ENCODE data around the gene BMP7. TPM values are rescaled to one million over a fixed set of nuclear protein-coding genes. Genes with fewer than 3 reads are reported as not detected.

The BMP7 gene
- total and polyA plus RNA-seq, 2 donors (not counting 3 experiments of a cell fraction or from before 2014, with no cell fraction given), result not detected

- dilution Hi-C loops (cut with MboI; ENCODE audit: extremely low pct_ligation_motif_present, low sequenced_read_pairs), result no loop called here
- no peak overlapping the region for H2AFZ ChIP-seq (ENCODE audit: low read depth, low read length)
- no peaks in the 10 kb centered on the region for H3K79me2 ChIP-seq (ENCODE audit: control insufficient read depth, insufficient read depth, low read length)
- CTCF ChIA-PET, result no interaction called here
- H3K4me3 ChIP-seq (replicated peaks in 1 of 3; ENCODE audit: insufficient read depth in 1 of 3, low read depth in 1 of 3, low read length in 3 of 3), result no peak overlapping the region
- H3K9ac ChIP-seq (replicated peaks; ENCODE audit: extremely low read depth, insufficient read depth, low read length), result no peak overlapping the region
- no peaks in the 10 kb centered on the region for H3K4me1 ChIP-seq (ENCODE audit: control insufficient read depth, extremely low read depth, insufficient read depth, low read length)
- H3K27me3 ChIP-seq (ENCODE audit: control insufficient read depth in 2 of 2, insufficient read depth in 2 of 2, low read length in 2 of 2), result no peaks in the 10 kb centered on the region
- no peaks in the 10 kb centered on the region for H4K20me1 ChIP-seq (replicated peaks; ENCODE audit: control insufficient read depth, extremely low read depth, insufficient read depth, low read length)
- H3K9me1 ChIP-seq (replicated peaks; ENCODE audit: control insufficient read depth, extremely low read depth, insufficient read depth, low read length), result no peaks in the 10 kb centered on the region
- no peak overlapping the region for H3K4me2 ChIP-seq (ENCODE audit: insufficient read depth, low read length)
- H3K9me3 ChIP-seq (replicated peaks; ENCODE audit: control insufficient read depth, insufficient read depth, low read length), result no peaks in the 10 kb centered on the region
- FAIRE-seq (no peak), DNase-seq (ENCODE audit: low read depth, low spot score) (no peak)
- BruUV-seq (replicated peaks), result no TSS peak
- H3K27ac ChIP-seq (ENCODE audit: insufficient read depth, low read depth, low read length), result no peak overlapping the region
- no peak for TF ChIP-seq JUN (IDR thresholded peaks at IDR 0.05; ENCODE audit: borderline replicate concordance, insufficient read depth, insufficient read length, low read depth)
- TF ChIP-seq POLR2AphosphoS5 (IDR thresholded peaks at IDR 0.05; ENCODE audit: insufficient read depth, low read depth, low read length), result no peak
- no peak for TF ChIP-seq POLR2A (IDR thresholded peaks at IDR 0.05; ENCODE audit: low read depth, low read length)
- no peak for TF ChIP-seq GATA2 (IDR thresholded peaks at IDR 0.05; ENCODE audit: insufficient read depth, insufficient read length, low read depth, low read length)
- no peak for TF ChIP-seq EZH2 (IDR thresholded peaks at IDR 0.05; ENCODE audit: borderline replicate concordance, low read depth, low read length, severe bottlenecking)
- no peak for TF ChIP-seq CTCF (IDR thresholded peaks at IDR 0.05; ENCODE audit: extremely low read depth in 1 of 2, insufficient read depth in 1 of 2, low read depth in 1 of 2, low read length in 2 of 2)
- no peak for TF ChIP-seq MAX (IDR thresholded peaks at IDR 0.05; ENCODE audit: insufficient read depth, insufficient read length)
- TF ChIP-seq FOS (IDR thresholded peaks at IDR 0.05; ENCODE audit: borderline replicate concordance, insufficient read depth, low read length), result no peak
- no peak for TF ChIP-seq MYC (IDR thresholded peaks at IDR 0.05; ENCODE audit: low read depth, low read length)
- no peaks in the 10 kb centered on the region for H3K36me3 ChIP-seq (ENCODE audit: control insufficient read depth in 2 of 2, extremely low read depth in 1 of 2, insufficient read depth in 2 of 2, low read length in 2 of 2)
- POLR2A ChIA-PET, result no interaction called here
- intact Hi-C loops (cut with micrococcal nuclease), result no loop called here
These were observed 15.5 kb upstream of the BMP7 start for GRCh38 chr20:57281900-57282299.

All from endothelial cell of umbilical vein (primary cell).